Stimulated activated CD8-positive, alpha-beta memory T cell treated with anti-CD3 and anti-CD28 coated beads, Interleukin-15, amount 100 ng/mL, for 4 hours (primary cell): ENCODE measurements around the gene KRTAP1-5.
"Not testable (repeated sequence)": the region's sequence is repeated elsewhere in the genome, so short reads cannot be mapped to it uniquely, and the experiment has no call there.

ENCODE experiments used
- DNase-seq, 2 donors: peaks; one replicate each; pipeline ENCODE4 v3.0.0-alpha.2; 2020; ENCODE audit warnings: low read depth in 2 of 2

Gene KRTAP1-5, protein sequence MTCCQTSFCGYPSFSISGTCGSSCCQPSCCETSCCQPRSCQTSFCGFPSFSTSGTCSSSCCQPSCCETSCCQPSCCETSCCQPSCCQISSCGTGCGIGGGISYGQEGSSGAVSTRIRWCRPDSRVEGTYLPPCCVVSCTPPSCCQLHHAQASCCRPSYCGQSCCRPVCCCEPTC

DNA sequence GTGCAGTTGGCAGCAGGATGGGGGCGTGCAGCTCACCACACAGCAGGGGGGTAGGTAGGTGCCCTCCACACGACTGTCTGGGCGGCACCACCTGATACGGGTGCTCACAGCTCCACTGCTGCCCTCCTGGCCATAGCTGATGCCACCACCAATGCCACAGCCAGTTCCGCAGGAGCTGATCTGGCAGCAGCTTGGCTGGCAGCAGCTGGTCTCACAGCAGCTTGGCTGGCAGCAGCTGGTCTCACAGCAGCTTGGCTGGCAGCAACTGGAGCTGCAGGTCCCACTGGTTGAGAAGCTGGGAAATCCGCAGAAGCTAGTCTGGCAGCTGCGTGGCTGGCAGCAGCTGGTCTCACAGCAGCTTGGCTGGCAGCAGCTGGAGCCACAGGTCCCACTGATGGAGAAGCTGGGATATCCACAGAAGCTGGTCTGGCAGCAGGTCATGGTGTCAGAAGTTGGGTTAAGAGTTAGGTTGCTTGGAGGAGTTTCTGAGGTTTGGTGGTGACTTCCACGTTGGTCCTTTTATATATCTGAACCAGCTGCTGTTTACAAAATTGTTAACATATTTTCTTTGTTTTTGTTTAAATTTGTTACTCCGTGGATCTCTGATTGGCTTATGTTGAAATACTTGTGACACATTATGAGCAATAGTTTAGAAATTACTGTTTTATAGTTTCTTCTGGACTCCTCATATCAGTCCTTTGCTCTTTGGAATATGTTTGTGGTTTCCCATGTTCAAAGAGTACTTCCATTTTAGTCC, at the start of gene KRTAP1-5:
Gene KRTAP1-5, minus strand, starts transcription at position 494 of the 757 bp plus-strand sequence. Its CDS starts 53 bp downstream, at position 441.
- DNase-seq, result no peak

DNA sequence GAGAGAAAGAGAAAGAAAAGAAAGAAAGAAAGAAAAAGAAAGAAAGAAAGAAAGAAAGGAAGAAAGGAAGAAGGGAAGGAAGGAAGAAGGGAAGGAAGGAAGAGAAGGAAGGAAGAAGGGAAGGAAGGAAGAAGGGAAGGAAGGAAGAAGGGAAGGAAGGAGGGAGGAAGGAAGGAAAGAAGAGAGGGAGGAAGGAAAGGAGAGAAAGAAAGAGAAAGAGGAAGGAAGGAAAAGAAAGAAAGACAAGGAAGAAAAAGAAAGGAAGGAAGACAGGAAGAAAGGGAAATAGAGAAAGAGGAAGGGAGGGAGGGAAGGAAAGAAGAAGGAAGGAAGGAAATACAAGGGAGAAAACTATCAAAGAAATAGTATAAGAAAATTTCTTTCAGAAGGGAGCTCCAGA, 49.8 kb upstream of the KRTAP1-5 start:
- DNase-seq, result no peak

DNA sequence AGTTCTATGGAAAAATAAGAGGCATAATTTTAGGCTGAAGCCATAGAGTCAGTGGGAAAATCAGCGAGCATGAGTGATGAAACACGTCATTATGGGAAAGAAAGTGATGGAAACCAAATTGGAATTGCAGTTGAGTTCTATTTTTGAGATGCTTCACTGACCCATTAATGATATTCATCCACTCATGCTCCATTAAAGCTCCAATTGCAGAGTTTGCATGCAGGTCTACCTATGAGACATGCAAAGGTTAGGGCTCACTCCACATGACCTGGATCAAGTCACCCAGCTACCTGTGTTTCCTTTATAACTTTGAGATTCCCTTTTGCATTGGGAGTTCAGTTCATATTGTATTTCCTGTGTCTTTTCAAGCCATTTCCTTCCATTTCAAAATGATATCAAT, 46.7 kb upstream of the KRTAP1-5 start:
- DNase-seq, result no peak

DNA sequence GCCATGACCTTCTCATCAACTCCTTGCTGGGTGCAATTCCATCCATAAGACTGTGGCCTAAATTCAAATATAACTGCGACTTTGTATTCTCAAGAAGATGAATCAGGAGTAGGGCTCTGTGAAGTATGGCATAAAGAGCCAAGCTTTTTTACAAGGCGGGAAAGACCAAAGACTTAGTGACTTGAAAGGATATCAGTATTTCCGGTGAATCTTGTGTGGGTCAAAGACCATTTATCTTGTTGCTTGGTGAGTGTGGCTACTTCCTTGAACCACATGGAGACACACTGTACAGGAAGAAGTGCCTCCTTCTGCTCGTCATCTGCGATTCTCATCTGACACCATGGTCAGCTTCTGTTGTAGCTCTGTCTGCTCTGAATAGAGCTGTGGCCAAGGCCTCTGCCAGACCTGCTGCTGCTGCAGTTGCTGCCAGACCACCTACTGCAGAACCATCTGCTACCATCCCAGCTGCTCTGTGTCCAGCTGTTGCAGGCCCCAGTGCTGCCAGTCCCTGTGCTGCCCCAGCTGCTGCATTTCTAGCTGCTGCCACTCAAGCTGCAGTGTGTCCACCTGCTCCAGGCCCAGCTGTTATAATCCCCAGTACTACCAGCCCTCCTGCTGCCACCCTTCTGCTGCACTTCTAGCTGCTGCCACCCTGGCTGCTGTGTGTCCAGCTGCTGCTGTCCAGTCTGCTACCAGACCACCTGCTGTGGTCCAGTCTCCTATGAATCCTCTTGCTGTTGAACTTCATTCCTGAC, 44.8 kb upstream of the KRTAP1-5 start:
- DNase-seq, result no peak

DNA sequence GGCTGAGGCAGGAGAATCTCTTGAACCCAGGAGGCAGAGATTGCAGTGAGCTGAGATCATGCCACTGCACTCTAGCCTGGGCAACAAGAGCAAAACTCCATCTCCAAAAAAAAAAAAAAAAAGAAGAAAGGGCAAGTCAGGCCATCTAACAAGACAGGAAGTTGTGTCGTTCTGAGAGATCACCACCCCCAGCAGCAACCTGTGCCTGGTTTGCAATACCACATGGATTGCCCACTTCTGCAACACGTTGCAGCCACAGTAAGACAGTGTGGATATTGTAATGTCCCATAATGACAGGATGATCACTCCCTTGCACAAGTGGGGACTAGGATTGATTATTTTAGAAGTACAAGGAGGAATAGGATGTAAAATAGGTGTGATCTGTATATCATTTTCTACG, 42.0 kb upstream of the KRTAP1-5 start:
- DNase-seq, result no peak

DNA sequence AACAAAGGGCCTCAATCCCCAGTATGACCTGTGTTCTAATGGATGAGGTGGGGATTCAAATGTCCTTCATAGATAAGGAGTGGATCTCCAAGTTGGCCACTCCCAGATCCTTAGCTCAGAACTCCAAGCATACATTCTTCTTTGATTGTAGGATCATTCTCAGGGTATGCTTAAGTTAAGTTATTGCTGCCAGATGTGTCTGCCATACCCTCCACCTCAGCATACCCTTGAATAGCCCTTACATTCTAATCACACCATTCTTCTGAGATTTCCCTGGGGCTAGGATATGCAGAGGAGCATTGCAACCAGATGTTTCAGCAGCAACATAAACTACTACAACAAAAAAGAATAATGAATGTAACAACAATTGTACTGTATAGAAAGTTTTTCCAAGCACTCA, 40.3 kb upstream of the KRTAP1-5 start:
- DNase-seq, result no peak

DNA sequence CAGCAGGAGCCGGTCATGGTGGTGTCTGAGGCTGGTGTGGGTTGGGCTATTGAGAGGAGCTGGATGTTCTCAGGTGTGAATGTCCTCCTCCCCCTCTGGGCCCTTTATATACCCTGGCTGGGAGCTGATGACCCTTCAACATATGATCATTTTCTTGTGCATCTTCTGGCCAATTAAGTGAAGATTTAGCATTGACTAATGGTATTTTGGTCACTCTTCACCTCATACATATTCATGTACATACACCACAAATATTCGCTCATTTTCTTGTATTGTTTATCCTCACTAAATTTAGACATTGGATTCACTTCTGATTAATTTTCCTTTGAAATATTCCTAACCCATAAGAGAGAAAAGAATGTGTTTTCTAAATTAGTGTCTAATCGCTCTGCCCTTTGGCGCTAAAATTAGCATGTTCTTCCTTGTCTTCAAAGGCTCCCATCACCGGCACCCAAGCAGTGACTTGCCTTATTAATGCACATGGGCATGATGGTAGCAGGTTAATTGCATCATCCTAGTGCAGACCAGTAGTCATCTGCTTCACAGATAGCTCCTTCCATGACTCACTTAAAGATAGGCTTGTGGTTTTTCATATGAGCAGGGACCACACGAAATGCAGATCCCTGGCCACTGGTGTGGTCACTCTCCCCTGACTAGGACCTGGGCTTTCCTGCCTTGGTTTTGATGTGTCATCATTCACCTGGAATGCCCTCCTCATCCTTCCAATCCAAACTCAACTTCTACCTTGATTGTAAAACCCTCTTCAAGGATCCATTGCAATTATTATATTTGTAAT, 39.0 kb upstream of the KRTAP1-5 start, which contains the start of gene KRTAP2-4:
Gene KRTAP2-4, minus strand, starts transcription at position 51 of the 796 bp plus-strand sequence. Its CDS starts 34 bp downstream, at position 17.
- no peak for DNase-seq

DNA sequence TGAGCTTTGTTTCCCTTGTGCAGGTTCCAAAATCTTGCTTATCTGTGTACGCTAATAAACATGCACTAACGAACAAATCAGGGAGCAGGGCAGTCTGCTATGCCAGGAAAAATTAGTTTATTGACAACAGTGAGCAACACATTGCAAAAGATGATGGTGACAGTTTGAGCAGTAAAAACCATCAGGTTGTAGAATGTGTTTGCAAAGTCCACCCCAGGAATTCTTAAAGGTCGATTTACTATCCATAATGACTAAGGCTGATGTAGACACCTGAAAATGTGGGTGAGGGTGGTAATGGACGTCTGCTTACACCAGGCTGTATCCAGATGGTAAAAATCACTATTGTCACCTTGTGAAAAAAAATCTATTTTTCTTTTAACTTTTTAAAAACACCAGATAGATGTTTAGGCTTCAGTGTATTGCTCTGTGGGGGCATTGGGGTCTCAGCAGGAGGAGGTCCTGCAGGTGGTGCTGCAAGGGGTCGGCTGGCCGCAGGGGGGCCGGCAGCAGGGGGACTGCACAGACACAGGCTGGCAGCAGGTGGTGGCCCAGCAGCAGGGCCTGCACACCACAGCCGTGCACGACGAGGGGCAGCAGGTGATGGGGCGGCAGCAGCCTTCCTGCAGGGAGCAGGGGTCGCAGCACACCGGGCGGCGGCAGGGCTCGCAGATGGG, 38.1 kb upstream of the KRTAP1-5 start:
- DNase-seq, result not testable (repeated sequence)

DNA sequence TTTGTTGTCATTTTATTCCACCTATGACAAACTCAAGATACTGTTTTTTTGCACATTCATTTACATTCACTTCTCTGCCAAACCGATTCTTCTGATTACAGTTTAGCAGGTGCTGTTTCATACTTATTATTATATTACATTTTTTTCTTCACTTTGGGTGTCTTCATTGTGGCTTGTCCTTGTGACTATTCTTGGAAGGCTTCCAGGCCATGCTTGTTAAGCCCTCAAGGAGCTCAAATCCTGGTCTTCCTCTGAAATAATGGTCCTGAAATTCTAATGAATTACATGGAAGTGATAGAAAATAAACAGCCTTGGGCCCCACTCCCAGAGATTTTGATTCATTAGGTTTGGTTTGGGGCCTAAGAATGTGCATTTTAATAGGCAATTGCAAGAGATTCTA, 37.3 kb upstream of the KRTAP1-5 start:
- DNase-seq, result no peak

DNA sequence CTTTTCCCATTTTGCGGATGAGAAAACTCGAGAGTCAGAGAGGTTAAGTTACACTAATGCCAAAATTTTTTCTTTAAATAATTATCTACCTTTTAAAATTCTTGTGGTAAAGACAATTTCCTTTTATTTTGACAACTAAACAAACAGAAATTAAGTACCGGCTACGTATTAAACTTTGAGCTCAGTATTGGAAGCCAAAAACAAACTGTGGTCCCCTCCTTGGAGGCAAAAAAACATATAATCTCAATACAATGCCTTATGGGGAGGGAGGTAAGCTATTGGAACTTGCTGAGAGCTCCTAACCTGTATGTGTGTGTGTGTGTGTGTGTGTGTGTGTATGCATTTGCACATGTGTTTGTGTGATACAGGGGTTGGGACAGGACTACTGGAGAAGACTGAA, 36.4 kb upstream of the KRTAP1-5 start:
- no peak for DNase-seq

DNA sequence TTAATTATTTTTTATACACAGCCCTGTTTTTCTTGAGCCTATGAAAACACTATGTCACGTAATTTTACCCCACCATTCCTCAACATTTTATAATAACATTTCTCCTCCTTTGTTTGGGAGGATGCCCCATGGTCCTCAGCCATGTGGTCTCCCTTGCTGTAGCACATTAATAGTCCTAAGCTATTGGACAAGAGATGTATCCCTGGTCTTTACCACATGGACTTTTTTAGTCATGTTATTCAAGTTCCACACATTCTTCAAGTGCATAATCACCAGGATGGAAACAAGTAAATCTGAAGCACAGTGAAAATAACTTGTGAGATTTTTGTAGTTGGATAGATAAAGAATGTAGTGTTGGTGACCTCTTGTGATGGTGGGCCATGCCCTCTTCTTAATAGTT, 35.0 kb upstream of the KRTAP1-5 start:
- DNase-seq, result no peak

DNA sequence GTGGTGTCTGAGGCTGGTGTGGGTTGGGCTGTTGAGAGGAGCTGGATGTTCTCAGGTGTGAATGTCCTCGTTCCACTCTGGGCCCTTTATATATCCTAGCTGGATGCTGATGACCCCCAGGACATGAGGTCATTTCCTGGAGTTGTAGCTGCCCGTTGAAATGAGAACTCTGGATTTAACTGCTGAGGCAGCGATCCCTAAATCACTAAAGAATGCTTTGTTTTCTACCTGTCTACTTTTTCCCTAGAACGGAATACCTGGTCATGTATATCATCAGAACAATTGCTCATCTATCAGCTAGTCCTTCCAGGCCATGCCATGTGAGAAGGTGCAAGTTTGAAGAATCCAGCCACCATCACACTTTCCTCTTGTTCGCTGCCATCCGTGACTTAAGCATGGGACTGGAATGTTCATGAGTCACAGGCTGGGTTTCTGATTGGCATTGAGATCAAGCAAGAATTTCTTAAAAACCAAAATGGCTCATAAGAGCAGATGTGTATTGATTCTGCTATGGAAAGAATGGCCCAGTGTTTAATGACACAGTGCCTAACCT, 33.1 kb upstream of the KRTAP1-5 start, which contains the start of gene KRTAP2-3:
Gene KRTAP2-3, minus strand, starts transcription at position 63 of the 553 bp plus-strand sequence. CDS start 64 bp downstream, outside the sequence.
- no peak for DNase-seq

DNA sequence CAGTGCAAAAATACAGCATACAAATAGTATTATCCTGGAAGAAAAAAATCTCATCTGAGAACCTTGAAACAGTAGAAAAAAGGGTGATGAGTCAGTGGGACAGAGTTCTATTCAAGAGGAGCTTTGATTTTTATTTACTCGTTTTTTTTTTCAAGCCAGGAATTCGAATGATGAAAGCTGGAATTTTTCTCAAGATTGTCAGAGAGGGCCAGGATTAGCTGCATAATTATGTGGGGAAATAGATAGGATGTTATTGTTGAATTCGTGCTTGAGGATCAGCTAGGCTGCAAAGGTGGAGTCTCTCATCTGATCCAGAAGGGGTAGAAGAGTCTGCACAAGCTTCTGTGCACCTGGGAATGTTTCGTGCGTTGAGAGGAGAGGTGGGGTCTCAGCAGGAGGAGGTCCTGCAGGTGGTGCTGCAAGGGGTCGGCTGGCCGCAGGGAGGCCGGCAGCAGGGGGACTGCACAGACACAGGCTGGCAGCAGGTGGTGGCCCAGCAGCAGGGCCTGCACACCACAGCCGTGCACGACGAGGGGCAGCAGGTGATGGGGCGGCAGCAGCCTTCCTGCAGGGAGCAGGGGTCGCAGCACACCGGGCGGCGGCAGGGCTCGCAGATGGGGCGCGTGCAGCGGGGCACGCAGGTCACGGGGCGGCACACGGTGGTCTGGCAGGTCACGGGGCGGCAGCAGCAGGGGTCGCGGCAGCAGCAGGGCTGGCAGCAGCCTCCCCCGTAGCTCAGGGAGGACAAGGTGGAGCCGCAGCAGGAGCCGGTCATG, 32.5 kb upstream of the KRTAP1-5 start:
- DNase-seq, result not testable (repeated sequence)

DNA sequence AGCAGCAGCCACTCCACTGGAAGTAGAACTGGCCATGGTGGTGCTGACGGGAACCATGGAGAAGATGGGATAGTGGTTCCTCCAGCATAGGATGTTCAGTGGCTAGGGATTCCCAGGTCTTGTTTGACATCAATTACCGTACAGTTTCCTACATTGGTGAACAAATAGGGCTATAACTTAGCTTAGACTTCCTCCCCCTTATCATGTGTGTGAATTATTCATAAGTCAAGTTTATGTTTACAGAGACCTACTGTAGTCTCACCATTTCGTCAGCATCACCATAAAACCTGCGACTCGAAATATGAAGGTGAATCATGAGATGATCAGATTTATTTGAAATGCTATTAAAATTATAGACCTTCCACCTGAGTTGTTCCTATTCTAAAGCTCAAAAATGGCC, 31.7 kb upstream of the KRTAP1-5 start:
- DNase-seq, result no peak

DNA sequence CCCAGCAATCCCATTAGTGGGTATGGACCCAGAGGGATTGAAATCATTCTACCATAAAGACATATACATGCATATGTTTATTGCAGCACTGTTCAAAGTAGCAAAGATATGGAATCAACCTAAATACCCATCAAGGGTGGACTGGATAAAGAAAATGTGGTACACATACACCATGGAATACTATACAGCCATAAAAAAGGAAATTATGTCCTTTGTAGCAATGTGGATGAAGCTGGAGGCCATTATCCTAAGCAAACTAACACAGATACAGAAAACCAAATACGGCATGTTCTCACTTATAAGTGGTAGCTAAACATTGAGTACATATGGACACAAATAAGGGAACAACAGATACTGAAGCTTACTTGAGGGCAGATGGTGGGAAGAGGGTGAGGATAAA, 30.5 kb upstream of the KRTAP1-5 start:
- no peak for DNase-seq

DNA sequence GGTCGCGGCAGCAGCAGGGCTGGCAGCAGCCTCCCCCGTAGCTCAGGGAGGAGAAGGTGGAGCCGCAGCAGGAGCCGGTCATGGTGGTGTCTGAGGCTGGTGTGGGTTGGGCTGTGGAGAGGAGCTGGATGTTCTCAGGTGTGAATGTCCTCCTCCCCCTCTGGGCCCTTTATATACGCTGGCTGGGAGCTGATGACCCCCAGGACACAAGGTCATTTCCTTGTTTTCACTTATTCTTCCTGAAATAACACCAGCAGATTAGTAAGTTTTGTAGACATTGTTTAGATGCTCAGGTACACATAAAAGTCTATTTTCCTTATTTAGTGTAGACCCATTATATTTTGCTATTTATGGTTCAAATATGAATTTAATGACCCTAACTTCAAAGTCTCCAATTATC, 28.1 kb upstream of the KRTAP1-5 start, which contains the start of gene KRTAP2-2:
Gene KRTAP2-2, minus strand, starts transcription at position 101 of the 400 bp plus-strand sequence. Its CDS starts 19 bp downstream, at position 82.
- DNase-seq, result not testable (repeated sequence)

DNA sequence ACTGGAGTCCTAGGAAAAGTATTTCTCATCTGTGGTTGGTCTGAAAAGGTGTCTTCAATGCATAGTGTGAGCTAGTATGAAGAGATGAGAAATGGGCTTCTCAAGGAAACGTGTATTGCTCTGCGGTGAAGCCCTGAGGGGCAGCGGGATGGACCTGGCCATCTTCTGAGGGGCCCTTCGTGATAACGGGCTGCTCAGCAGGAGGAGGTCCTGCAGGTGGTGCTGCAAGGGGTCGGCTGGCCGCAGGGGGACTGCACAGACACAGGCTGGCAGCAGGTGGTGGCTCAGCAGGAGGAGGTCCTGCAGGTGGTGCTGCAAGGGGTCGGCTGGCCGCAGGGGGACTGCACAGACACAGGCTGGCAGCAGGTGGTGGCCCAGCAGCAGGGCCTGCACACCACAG, 27.5 kb upstream of the KRTAP1-5 start:
- not testable (repeated sequence) for DNase-seq

DNA sequence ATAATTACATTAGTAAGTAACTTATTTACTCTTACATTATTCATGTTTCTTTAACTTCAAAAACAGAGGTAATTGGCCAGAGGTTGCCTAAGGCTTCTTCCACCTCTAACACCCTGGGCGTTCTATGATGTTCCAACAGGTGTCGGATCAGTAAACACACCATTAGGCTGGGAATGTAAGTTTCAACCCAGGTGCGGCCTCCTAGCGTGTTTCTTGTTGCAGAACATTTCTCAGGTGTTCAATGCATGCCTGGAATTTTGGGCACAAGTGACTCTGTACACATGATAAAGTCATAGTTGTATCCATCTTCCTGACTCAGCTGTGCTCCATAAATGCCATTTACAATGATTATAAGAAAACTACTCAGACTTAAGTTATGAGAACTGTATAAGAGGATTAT, 27.0 kb upstream of the KRTAP1-5 start:
- DNase-seq, result no peak

DNA sequence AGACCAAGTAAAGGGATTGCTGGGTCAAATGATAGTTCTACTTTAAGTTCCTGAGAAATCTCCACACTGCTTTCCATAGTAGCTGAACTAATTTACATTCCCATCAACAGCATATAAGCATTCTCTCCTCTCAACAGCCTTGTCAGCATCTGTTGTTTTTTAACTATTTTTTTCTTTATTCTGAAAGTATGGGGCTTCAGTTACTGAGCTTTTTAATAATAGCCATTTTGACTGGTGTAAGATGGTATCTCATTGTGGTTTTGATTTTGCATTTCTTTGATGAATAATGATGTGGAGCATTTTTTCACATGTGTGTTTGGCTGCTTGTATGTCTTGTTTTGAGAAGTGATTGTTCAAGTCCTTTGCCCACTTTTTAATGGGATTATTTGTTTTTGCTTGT, 25.6 kb upstream of the KRTAP1-5 start:
- DNase-seq, result no peak

DNA sequence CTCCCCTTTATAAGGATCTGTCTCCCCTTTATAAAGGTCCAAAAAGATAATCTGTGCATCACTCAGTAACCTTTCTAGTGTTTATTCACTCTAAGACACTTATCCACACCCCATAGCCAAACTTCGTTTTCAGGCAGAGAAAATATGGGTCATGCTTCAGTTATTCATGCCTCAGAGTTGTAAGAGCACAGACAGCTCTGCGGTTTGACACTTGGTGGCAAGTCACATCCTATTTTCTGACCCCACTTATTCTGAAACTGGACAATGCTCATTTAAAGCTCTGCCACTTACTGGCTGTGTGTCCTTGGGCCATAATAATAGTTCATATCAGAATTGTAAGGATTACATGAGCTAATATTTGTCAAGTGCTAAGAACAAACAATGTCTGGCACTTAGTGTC, 22.1 kb upstream of the KRTAP1-5 start:
- no peak for DNase-seq
